GM18873 (cell line): ENCODE results near the gene CACNA1I.
"Not testable (repeated sequence)": the region's sequence is repeated elsewhere in the genome, so short reads cannot be mapped to it uniquely, and the experiment has no call there.

Experiments
- ATAC-seq: cut with Tn5 transposase; IDR thresholded peaks from one replicate; pipeline ENCODE4 v1.9.1; 2021; ENCODE audit warnings: mild to moderate bottlenecking, moderate library complexity, moderate number of reproducible peaks; ENCODE audit not compliant: unreplicated experiment, low FRiP score

Gene CACNA1I

DNA sequence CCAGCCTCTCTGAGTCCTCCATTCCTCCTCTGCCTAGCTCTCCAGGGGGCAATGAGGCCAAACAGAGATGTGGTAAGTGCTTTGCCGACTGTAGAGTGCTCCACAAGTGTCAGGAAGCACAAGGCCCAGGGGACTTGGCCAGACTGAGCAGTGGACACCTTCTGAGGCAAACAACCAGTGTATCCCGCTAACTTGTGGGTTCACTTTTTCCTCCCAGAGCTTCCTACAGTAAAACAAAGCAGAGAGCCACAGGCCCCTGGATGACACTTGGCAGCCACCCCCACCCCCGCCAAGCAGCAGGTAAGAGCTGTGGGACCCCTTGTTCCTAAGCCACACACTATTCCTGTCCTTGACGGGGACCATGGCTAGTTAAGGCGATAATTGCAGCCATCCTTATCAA is 160.9 kb downstream of the CACNA1I start:
- ATAC-seq = no peak

DNA sequence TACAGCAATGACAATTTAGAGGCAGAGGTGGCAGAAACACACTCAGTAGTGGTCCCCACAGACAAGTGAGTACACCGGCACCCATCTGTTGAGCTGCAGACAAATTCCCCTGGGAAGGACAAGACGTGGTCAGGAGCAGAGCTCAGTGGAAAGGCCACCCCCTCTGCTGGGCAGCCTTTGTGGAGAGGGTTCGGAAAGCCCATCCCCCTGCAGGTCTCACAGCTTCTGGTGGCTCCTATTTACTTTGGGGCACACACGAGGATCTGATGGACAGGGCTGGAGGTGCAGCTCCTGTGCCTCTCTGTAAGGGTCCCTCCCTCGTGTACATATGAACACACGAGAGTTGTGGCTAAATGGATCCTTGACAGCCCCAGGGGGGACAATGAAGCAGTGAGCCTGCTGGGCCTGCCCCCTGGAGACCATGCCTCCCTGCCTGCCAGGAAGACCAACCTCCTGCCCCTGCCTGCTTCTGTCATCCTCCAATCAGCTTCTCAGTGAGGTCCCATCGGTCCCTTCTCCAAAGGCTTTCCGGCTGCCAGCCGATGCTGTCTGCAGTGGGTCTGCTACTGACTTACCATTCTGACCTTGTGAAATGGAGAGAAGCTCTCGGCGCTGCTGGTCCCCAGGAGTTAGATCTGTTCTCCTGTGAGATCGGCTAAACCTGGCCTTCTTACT is 161.5 kb downstream of the CACNA1I start:
- no peak for ATAC-seq

- no peak for ATAC-seq
These were observed 162.1 kb downstream of the CACNA1I start for GRCh38 chr22:39732625-39733024.

DNA sequence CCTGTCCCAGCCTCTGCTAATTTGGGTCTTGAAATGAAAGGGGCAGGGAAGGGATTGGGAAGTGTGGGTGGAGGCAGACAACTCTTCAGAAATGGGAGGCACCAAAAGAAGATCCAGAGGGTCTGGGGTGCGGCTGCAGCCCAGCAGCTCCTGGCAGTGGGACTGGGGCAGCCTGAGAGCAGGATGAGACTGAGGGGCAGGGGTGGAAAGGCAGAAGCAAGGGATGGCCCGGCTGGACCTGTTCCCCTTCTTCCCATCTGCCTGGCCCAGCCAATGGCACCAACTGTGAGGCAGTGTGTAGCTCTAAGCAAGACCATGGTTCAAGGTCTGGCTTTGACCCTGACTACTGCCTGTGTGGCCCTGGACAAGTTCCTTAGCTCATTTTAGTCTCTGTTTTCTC is 162.6 kb downstream of the CACNA1I start:
- no peak for ATAC-seq

DNA sequence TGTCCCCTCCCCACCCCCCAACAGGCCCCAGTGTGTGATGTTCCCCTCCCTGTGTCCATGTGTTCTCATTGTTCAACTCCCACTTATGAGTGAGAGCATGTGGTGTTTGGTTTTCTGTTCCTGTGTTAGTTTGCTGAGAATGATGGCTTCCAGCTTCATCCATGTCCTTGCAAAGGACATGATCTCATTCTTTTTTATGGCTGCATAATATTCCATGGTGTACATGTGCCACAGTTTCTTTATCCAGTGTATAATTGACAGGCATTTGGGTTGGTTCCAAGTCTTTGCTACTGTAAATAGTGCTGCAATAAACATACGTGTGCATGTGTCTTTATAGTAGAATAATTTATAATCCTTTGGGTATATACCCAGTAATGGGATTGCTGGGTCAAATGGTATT is 163.5 kb downstream of the CACNA1I start:
- not testable (repeated sequence) for ATAC-seq

DNA sequence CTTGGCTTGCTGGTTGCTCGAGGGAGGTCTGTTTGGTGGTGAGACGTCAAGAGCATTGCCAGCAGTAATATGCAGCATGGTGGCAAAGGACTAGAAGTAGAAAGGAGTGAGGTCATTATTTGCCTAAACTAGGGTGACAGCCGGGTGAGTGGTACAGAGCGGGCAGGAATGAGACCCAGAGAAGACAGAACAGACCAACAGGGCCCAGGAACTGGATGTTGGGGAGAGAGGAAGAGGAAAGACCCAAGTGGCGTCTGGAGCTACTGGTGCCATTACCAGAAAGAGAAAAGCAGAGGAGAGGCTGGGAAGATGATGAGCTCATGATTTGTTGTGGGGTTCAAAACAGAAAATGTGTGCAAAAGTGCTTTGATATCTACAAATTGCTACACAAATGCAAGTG is 164.3 kb downstream of the CACNA1I start:
- no peak for ATAC-seq

DNA sequence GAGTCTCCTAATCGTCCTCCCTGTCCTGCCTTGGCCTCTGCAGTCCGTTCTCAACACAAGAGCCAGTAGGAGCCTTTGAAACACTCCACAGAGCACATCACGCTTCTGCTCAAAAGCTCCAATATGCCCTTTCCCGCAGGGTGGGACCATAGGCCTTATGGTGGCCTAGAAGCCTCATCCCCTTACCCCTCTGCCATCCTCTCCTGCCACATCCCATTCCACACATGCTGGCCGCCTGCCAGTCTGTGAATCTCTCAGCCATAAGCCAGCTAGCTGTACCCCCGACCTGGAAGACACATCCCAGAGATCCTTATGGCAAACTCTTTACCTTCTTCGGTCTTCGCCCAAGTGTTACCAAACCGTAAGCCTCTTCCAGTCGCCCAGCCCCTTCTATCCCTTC is 165.2 kb downstream of the CACNA1I start:
- no peak for ATAC-seq

GRCh38 chr22:39738746-39739145 is 168.2 kb downstream of the CACNA1I start:
- ATAC-seq = no peak
